GM12892 (cell line): ENCODE data around the gene ZNF555.

ENCODE experiments used
- POLR2A ChIP-seq: IDR thresholded peaks from 2 replicates; pipeline ENCODE4 v1.6.1; 2011; ENCODE audit warnings: low read depth, low read length, control low read depth
- POLR2AphosphoS5 ChIP-seq: IDR thresholded peaks from 2 replicates; pipeline ENCODE4 v1.6.1; 2011; ENCODE audit warnings: low read depth, low read length, control low read depth

- TF ChIP-seq POLR2A = no peak
- no peak for TF ChIP-seq POLR2AphosphoS5
These were observed 47.7 kb upstream of the ZNF555 start for GRCh38 chr19:2793577-2793976.
